Measurements from ENCODE around the gene GPD2. TPM values are rescaled to one million over a fixed set of nuclear protein-coding genes. Genes with fewer than 3 reads are reported as not detected.

The GPD2 gene
- total and polyA plus RNA-seq, 12 donors = 4.5 to 33.8 (median 14.5) TPM

DNA sequence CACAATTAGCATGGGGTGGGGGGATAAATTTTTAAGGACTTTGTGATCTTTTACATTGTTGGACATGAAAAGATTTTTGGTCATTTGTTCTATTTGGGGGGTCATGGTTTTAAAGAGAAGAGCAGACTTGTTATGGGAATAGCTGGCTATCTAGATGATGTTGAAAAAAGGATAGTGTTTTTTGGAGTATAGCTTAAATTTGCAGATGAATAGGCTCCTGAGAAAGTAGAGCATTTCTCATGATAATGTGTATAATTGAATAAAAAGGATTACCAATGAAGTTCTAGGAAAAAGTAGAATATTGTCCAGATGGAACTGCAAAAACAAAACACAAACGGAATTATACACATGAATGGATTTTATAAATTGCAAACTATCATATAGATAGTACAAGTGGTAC, 186.3 kb downstream of the GPD2 start:
- H3K36me3 ChIP-seq (replicated peaks in 1 of 2) = no peaks in the 10 kb centered on the region
- intact Hi-C loops (cut with DNase I) = no loop called here
- H3K9me3 ChIP-seq (replicated peaks in 1 of 3) = no peaks in the 10 kb centered on the region
- H3K27ac ChIP-seq = no peak overlapping the region
- H3K4me3 ChIP-seq = no peak overlapping the region
- WGBS, 4 donors = 70 to 83% (median 78%) methylated on average over 1 of the region's 1 CpG
- H3K4me1 ChIP-seq (replicated peaks in 1 of 2) = no peaks in the 10 kb centered on the region
- no peak for TF ChIP-seq POLR2A (IDR thresholded peaks at IDR 0.05)
- TF ChIP-seq, protein P1, sequence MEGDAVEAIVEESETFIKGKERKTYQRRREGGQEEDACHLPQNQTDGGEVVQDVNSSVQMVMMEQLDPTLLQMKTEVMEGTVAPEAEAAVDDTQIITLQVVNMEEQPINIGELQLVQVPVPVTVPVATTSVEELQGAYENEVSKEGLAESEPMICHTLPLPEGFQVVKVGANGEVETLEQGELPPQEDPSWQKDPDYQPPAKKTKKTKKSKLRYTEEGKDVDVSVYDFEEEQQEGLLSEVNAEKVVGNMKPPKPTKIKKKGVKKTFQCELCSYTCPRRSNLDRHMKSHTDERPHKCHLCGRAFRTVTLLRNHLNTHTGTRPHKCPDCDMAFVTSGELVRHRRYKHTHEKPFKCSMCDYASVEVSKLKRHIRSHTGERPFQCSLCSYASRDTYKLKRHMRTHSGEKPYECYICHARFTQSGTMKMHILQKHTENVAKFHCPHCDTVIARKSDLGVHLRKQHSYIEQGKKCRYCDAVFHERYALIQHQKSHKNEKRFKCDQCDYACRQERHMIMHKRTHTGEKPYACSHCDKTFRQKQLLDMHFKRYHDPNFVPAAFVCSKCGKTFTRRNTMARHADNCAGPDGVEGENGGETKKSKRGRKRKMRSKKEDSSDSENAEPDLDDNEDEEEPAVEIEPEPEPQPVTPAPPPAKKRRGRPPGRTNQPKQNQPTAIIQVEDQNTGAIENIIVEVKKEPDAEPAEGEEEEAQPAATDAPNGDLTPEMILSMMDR (IDR thresholded peaks at IDR 0.05) = no peak
- no peak for DNase-seq
- H3K27me3 ChIP-seq = no peaks in the 10 kb centered on the region

DNA sequence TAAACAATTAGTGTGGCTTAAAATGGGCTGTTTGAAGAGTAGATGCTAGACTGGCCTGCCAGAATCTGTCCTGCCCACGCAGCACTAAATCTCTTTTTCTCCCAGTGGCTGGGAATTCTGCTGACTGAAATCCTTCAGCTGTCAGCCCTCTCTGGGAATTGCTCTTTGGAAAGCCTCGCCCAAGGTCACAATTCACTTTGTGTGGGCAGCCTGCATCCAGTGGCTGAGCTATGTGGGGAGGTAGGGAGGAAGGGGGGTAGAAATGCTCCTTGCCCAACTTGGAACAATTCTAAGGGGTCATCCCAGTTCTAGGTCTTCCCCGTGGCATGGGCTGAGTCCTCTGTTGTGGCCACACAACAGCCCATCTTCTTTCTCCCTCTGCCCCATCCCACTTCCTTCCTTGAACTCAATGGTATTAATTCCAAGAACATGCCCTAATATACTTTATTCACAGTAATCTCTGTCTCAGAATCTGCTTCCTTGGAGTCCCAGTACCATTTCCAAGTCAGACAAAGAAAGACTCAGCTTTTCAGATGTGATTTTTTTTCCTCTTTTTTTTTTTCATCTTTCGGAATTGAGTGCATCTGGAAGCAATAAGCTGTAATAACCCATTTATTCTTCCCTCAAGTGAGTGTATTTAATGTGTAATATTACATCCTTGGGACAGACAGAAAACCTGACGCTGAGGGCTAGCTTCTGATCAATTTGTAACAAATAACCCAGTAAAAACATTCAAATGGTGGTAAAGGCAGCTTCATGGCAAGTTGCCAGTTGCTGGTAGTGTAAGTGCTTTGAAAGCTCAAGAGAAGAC, 189.4 kb downstream of the GPD2 start:
- H3K27ac ChIP-seq = no peak overlapping the region
- intact Hi-C loops (cut with DNase I) = no loop called here

DNA sequence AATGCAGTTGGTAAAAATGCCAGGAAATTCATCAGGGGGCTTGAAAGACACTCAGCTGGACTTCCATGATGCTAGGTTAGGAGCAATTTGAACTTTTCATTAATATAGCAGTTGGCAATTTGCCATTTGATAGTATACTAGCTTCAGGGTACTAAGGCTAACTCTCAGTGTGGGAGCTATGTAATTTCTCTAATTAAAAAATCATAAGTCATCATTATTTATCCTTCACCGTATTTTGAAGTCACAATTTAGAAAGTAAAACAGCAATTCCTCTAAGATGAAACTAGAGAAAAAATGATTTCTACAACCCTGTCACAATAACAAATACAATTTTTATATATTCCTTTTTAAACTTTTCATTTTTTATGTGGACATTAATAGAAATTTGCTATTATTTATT, 190.8 kb downstream of the GPD2 start:
- 67 to 87% (median 75%) methylated on average over 1 of the region's 1 CpG for WGBS, 4 donors
- no peak for TF ChIP-seq POLR2A (IDR thresholded peaks at IDR 0.05)
- TF ChIP-seq, protein P1 (IDR thresholded peaks at IDR 0.05) = no peak
- no peak overlapping the region for H3K27ac ChIP-seq
- no peaks in the 10 kb centered on the region for H3K4me1 ChIP-seq (replicated peaks in 1 of 2)
- H3K27me3 ChIP-seq = no peaks in the 10 kb centered on the region
- intact Hi-C loops (cut with DNase I) = no loop called here
- H3K4me3 ChIP-seq = no peak overlapping the region
- no peaks in the 10 kb centered on the region for H3K36me3 ChIP-seq (replicated peaks in 1 of 2)
- no peak for DNase-seq
- H3K9me3 ChIP-seq (replicated peaks in 1 of 3) = no peaks in the 10 kb centered on the region

More for the DNA sequence above, 189.4 kb downstream of the GPD2 start:
- H3K4me1 ChIP-seq (replicated peaks in 1 of 2) = no peaks in the 10 kb centered on the region
- no peaks in the 10 kb centered on the region for H3K9me3 ChIP-seq (replicated peaks in 1 of 3)
- H3K4me3 ChIP-seq = no peak overlapping the region
- H3K36me3 ChIP-seq (replicated peaks in 1 of 2) = no peaks in the 10 kb centered on the region
- H3K27me3 ChIP-seq = no peaks in the 10 kb centered on the region
- no peak for DNase-seq
- no peak for TF ChIP-seq POLR2A (IDR thresholded peaks at IDR 0.05)
- TF ChIP-seq, protein P1 (IDR thresholded peaks at IDR 0.05) = no peak
- 43 to 58% (median 47%) methylated on average over 5 of the region's 5 CpGs for WGBS, 4 donors

DNA sequence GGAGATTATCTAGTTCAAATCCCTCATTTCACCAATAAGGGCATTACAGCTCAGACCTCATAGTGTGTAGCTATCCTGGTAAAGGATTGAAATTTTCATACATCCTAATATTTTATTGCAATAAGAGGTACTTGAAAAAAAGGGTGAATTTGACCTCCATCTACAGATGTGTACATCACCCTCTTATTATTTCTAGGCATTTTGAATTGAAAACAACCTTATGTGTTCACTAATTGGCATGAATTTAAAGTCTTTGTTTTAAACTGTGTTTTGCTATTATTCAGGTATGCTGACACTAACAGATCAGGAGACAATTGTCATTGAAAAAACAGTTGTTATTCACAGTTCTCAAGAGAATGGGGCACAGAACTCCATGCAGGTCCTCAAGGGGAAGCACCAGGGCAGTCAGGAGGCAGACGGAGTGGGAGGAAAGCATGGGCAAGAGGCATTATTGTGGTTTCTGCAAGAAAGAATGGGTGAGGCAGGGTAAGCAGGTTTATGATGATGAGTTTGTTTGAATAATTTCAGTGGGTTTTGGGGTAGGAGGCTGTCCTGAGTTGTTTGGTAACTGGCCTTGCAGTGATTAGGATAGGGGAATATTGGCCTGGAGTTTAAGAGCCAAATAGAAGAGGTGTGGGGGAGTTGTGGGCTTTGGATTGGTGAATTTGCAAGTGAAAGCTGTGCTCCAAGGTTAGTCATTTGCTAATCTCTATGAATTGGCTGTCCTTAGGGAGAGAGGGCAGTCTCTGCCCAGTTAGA, 194.6 kb downstream of the GPD2 start:
- H3K4me3 ChIP-seq = no peak overlapping the region
- no peak for DNase-seq
- H3K4me1 ChIP-seq (replicated peaks in 1 of 2) = no peaks in the 10 kb centered on the region
- WGBS, 4 donors = 40 to 75% (median 61%) methylated on average over 1 of the region's 1 CpG
- H3K27ac ChIP-seq = no peak overlapping the region
- no peaks in the 10 kb centered on the region for H3K36me3 ChIP-seq (replicated peaks in 1 of 2)
- TF ChIP-seq POLR2A (IDR thresholded peaks at IDR 0.05) = no peak
- TF ChIP-seq, protein P1 (IDR thresholded peaks at IDR 0.05) = no peak
- H3K9me3 ChIP-seq (replicated peaks in 1 of 3) = no peaks in the 10 kb centered on the region
- intact Hi-C loops (cut with DNase I) = no loop called here
- no peaks in the 10 kb centered on the region for H3K27me3 ChIP-seq
